HEK293 (cell line): ENCODE results near the gene ACTR3C.
"Not testable (repeated sequence)": the region's sequence is repeated elsewhere in the genome, so short reads cannot be mapped to it uniquely, and the experiment has no call there.

Source experiments
- CTCF ChIP-seq: fragments of 450-650 bp; formaldehyde crosslinking; IDR thresholded peaks from 2 replicates; pipeline ENCODE4 v1.5.1; 2016; ENCODE audit warnings: missing biosample characterization, missing genetic modification characterization
- WT1 ChIP-seq: fragments of 450-650 bp; formaldehyde crosslinking; IDR thresholded peaks from 2 replicates; pipeline ENCODE4 v1.5.1; 2016; ENCODE audit warnings: missing biosample characterization, missing genetic modification characterization
- ZNF132 ChIP-seq: fragments of 450-650 bp; formaldehyde crosslinking; IDR thresholded peaks from 2 replicates; pipeline ENCODE4 v1.5.1; 2017; ENCODE audit warnings: missing biosample characterization, missing genetic modification characterization, borderline replicate concordance
- ZNF350 ChIP-seq: fragments of 450-650 bp; formaldehyde crosslinking; IDR thresholded peaks from 2 replicates; pipeline ENCODE4 v1.5.0; 2017; ENCODE audit warnings: missing biosample characterization, mild to moderate bottlenecking, missing genetic modification characterization
- ZNF530 ChIP-seq: fragments of 450-650 bp; formaldehyde crosslinking; IDR thresholded peaks from 2 replicates; pipeline ENCODE4 v1.5.1; 2016; ENCODE audit warnings: low read depth, missing biosample characterization, missing genetic modification characterization
- ZNF548 ChIP-seq: fragments of 450-650 bp; formaldehyde crosslinking; IDR thresholded peaks from 2 replicates; pipeline ENCODE4 v1.5.1; 2016; ENCODE audit warnings: missing biosample characterization, missing genetic modification characterization

- TF ChIP-seq CTCF (tag by site-specific recombination), result peak; percentile 52
- not testable (repeated sequence) for TF ChIP-seq ZNF132 (tag by site-specific recombination); ZNF350; ZNF530 (tag by site-specific recombination); ZNF548 (tag by site-specific recombination); WT1 (tag by site-specific recombination)
These were observed 102.6 kb downstream of the ACTR3C start for GRCh38 chr7:150220673-150221181.
